GM12865 (cell line): ENCODE results near the gene MAPT.
"Not testable (repeated sequence)": the region's sequence is repeated elsewhere in the genome, so short reads cannot be mapped to it uniquely, and the experiment has no call there.

ENCODE experiments used
- DNase-seq: peaks from one replicate; pipeline ENCODE4 v3.0.0; 2010; ENCODE audit warnings: low read depth
- H3K4me3 ChIP-seq: 2 replicates; pipeline ENCODE4 v1.5.1; 2011; ENCODE audit warnings: mild to moderate bottlenecking, low read depth, low read length, control low read depth
- TF ChIP-seq, protein P1 (sequence below): IDR thresholded peaks from 2 replicates; pipeline ENCODE4 v1.5.1; 2011; ENCODE audit warnings: low read length, control low read depth, low read depth, inconsistent platforms; ENCODE audit not compliant: insufficient read depth; ENCODE audit errors: missing control alignments

MAPT gene

DNA sequence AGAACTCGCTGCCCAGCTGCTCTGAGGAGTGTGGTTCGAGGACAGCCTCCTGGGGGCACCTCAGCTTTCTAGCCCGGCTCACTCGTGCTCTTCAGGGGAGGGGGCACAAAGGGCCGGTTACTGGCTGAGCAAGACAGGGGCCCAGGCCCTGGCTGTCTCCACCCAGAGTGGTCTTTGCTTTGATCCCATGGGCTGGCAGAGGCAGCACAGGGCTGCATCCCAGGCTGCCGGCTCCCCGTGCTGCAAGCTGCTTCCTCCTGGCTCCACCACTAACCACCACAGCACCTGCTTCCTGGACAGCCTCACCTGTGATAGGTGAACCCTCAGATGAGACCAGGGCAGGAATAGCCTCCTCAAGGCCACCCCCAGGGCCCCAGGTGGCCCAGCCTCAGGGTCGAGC is 42.9 kb upstream of the MAPT start:
- DNase-seq, result no peak
- H3K4me3 ChIP-seq, result no peak overlapping the region
- TF ChIP-seq, protein P1, sequence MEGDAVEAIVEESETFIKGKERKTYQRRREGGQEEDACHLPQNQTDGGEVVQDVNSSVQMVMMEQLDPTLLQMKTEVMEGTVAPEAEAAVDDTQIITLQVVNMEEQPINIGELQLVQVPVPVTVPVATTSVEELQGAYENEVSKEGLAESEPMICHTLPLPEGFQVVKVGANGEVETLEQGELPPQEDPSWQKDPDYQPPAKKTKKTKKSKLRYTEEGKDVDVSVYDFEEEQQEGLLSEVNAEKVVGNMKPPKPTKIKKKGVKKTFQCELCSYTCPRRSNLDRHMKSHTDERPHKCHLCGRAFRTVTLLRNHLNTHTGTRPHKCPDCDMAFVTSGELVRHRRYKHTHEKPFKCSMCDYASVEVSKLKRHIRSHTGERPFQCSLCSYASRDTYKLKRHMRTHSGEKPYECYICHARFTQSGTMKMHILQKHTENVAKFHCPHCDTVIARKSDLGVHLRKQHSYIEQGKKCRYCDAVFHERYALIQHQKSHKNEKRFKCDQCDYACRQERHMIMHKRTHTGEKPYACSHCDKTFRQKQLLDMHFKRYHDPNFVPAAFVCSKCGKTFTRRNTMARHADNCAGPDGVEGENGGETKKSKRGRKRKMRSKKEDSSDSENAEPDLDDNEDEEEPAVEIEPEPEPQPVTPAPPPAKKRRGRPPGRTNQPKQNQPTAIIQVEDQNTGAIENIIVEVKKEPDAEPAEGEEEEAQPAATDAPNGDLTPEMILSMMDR, result no peak

DNA sequence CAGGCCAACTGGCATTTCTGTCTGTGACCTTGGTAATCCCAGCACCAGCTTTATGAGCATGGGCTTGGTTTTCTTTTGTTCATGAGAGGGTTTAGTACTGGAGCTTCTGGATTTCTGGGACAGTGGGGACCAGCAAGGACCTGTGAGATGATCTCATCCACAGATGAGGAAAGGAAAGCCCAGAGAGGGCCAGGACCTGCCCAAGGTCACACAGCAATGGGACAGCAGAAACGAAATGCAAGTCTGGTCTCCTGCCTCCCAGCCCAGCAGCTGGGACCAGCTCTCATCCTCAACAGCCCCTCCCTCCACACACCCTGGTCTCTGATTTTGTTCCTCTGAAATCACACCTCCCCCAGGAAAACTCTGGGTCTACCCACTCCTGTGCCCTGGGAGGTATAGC is 42.5 kb upstream of the MAPT start:
- no peak overlapping the region for H3K4me3 ChIP-seq
- no peak for DNase-seq
- TF ChIP-seq, protein P1, result no peak

DNA sequence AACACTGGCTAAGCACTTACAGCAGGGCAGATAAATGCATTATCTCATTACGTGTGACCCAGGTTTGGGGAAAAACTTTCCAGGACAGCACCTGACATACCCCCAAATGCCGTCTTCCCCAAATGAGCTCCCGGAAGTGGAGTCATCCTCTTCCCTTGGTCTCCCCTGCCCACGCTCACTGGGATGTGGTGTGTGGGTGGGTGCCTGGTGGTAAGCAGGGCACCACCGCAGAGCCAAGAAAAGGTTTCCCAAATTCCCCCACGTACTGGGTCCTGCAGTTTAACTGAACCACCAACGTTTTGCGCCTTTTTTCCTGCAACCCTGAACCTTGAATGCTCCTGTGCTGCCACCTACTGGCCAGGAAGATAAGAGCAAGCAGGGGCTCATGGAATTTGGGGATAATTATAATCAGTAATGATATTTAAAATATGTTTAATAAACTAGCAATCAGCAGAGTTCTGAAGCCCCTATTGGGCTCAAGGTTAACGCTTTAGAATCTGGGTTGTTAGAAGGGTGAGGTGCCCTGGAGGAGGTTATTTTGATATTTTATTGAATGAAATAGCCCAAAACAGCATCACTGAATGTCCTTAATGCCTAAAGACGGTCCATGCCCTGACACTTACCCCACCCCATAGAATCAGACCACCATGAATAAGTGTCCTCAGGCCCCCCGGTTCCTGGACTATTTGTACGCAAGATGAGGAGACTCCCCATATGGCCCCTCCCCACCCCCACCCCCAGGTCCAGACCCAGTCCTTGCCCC is 41.6 kb upstream of the MAPT start:
- TF ChIP-seq, protein P1, result peak; percentile 87
- H3K4me3 ChIP-seq, result no peak overlapping the region
- DNase-seq, result peak; percentile 59

DNA sequence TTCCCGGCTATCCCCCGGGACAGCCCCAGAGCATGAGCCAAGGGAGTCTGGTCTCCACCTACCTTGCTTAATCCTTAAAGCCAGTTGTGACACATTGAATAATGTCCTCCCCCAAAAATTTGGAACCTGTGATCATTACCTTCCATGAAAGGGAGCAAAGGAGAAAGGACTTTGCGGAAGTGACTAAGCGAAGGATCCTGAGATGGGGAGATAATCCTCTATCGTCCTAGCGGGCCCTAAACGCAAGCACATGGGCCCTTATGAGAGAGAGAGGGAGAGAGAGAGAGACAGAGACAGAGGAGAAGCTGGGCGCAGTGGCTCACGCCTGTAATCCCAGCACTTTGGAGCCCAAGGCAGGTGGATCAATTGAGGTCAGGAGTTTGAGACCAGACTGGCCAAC is 40.1 kb upstream of the MAPT start:
- TF ChIP-seq, protein P1, result no peak
- H3K4me3 ChIP-seq, result no peak overlapping the region
- DNase-seq, result no peak

DNA sequence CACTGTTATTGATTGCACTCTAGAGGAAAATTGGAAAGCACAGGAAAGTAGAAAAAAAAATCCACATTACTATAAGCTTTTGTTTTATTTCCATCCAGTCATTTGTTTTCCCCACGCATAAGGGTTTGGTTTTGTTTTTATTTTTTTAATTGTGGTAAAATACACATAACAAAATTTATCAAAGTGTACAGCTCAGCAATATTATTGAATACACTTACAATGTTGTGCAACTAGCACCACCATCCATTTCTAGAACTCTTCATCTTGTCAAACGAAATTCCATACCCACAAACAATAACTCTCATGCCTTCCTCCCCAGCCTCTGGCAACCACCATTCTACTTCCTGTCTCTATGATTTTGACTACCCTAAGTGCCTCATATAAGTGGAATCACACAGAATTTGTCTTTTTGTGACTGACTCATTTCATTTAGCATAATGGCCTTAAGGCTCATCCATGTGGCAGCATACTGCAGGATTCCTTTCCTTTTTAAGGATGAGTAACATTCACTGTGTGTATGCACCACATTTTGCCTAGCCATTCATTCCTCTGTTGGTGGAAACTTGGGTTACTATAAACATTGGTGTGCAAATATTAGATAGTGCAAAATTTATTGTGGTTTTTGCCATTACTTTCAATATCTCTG is 38.5 kb upstream of the MAPT start:
- DNase-seq, result no peak
- TF ChIP-seq, protein P1, result no peak
- H3K4me3 ChIP-seq, result no peak overlapping the region

DNA sequence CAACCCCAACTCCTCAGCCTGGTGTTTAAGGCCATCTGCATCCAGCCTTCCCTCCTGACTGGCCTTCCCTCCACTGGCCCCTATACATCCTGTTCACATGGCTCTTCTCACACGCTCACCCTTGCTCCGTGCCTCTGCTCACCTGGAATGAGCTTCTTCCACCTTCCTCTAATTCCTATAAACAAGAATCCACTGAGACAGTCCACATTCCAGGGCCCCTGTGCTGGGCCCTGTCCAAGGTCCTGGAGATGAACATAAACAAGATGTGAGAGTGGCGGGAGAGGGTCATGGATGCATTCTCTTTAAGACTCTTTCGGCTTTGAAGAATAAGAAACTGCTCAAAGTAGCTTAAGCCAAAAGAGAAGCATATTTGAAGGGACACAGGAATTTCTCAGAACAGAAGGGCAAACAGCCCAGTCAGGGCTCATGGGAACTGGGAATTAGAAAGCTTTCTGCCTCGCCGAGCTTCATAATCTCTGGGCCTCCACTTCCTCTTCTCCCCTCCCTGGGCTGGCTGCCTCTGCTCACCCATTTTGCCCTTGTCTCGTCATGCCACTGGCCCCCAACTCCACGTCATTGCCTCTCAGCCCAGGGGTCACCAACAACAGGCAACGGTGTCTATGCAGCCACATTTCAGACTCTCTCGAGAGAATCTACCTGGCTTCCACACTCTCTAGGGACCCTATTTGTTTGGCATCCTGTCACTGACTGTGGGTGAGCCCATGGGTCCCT is 36.2 kb upstream of the MAPT start:
- no peak overlapping the region for H3K4me3 ChIP-seq
- DNase-seq, result no peak
- TF ChIP-seq, protein P1, result no peak

DNA sequence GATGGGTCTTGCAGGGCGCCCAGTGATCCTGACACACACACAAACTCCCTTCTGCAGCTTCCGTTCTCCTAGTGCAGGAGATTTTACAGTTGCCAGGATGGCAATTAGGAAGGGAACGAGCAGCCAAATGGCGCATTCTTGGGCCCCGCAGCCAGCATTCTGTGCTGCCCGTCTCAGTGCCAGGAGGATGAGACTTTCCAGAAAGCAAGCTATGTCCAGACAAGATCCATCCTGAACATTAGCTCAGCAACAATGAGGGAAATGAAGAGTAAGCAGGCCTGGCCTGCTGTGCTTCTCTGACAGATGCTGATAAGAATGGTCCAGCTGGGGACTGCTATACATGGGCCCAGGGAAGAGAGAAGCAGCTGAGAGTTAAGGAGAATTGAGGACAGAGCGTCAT is 33.2 kb upstream of the MAPT start:
- TF ChIP-seq, protein P1, result no peak
- H3K4me3 ChIP-seq, result no peak overlapping the region
- no peak for DNase-seq

DNA sequence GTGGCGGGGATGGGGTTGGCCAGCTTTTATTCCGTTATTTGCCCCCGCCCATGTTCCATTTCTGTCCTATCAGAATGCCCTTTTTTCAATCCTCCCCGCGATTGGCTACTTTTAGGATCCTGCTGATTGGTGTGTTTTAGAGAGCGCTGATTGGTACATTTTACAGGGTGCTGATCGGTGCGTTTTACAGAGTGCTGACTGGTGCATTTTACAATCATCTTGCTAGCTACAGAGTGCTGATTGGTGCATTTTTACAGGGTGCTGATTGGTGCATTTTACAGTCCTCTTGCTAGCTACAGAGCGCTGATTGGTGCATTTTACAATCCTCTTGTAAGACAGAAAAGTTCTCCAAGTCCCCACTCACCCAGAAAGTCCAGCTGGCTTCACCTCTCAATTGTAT is 32.2 kb upstream of the MAPT start:
- not testable (repeated sequence) for H3K4me3 ChIP-seq, DNase-seq
